ENCODE data around the gene B2M.
"Not testable (repeated sequence)": the region's sequence is repeated elsewhere in the genome, so short reads cannot be mapped to it uniquely, and the experiment has no call there.

B2M gene

DNA sequence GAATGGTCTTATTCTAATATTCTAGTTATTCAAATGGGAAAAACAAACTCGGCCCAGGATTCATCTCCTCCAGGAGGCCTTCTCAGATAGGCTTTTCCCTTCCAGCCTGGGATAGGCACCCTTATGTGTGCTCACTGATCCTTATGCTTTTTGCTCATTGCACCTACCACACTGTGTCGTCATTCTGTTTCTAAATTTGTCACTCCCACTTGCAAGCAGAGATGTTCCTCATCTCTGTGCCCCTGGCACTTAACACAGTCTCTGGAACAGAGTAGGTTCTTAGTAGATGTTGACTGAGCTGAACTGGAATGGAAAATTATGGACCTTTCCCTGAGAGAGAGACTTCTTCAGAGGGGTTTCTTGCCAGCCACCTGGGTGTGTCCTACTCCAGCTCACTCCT, 29.1 kb upstream of the B2M start:
- H3K4me3 ChIP-seq (ENCODE audit: low read depth, low read length) = no peak overlapping the region
- no peak for TF ChIP-seq CTCF (IDR thresholded peaks at IDR 0.05; ENCODE audit: low read depth, low read length, missing control alignments)
- in situ Hi-C loops (cut with HindIII; ENCODE audit: low sequenced_read_pairs) = no loop called here
- DNase-seq (ENCODE audit: low read depth) = no peak

- DNase-seq (ENCODE audit: low read depth); H3K4me3 ChIP-seq (ENCODE audit: low read depth, low read length); in situ Hi-C loops (cut with HindIII; ENCODE audit: low sequenced_read_pairs): not testable (repeated sequence)
Measured at GRCh38 chr15:44682809-44683682, 28.3 kb upstream of the B2M start.

DNA sequence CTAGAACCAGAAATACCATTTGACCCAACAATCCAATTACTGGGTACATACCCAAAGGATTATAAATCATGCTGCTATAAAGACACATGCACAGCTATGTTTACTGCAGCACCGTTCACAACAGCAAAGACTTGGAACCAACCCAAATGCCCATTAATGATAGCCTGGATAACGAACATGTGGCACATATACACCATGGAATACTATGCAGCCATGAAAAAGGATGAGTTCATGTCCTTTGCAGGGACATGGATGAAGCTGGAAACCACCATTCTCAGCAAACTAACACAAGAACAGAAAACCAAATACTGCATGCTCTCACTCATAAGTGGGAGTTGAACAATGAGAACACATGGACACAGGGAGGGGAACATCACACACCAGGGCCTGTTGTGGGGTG, 22.0 kb upstream of the B2M start:
- DNase-seq (ENCODE audit: low read depth); in situ Hi-C loops (cut with HindIII; ENCODE audit: low sequenced_read_pairs); H3K4me3 ChIP-seq (ENCODE audit: low read depth, low read length): not testable (repeated sequence)

DNA sequence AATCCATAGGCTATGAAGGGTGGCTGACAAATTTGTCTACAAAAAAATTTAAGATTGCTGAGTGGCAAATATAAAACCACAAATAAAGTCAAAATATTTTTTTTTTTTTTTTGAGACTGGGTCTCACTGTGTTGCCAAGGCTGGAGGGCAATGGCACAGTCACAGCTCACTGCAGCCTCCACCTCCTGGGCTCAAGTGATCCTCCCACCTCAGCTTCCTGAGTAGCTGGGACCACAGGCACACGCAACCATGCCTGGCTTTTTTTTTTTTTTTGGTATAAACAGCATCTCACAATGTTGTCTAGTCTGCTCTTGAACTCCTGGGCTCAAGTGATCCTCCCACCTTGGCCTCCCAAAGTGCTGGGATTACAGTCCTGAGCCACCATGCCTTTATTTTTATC, 21.1 kb upstream of the B2M start:
- H3K4me3 ChIP-seq (ENCODE audit: low read depth, low read length); DNase-seq (ENCODE audit: low read depth); in situ Hi-C loops (cut with HindIII; ENCODE audit: low sequenced_read_pairs): not testable (repeated sequence)

- no peak overlapping the region for H3K4me3 ChIP-seq (ENCODE audit: low read depth, low read length)
- TF ChIP-seq CTCF (IDR thresholded peaks at IDR 0.05; ENCODE audit: low read depth, low read length, missing control alignments) = no peak
- no peak for DNase-seq (ENCODE audit: low read depth)
- in situ Hi-C loops (cut with HindIII; ENCODE audit: low sequenced_read_pairs) = no loop called here
Measured at GRCh38 chr15:44692659-44693058, 18.7 kb upstream of the B2M start.

DNA sequence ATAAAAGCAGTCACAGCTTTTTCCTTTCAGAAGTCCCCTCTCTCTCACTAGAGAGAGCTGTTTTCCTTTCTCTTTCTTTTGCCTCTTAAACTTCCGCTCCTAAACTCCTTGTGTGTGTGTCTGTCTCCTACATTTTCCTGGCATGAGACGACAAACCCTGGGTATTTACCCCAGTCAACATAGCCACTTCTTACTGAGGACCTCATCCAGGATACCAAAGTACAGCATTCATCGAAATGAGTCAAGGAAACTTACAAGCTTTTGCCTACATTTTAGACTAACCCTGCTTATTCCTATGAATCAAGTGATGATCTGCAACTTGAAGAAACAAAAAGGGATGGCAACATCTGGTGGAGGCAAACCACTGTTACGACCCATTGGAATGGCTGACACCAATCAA, 16.9 kb upstream of the B2M start:
- in situ Hi-C loops (cut with HindIII; ENCODE audit: low sequenced_read_pairs) = no loop called here
- H3K4me3 ChIP-seq (ENCODE audit: low read depth, low read length) = no peak overlapping the region
- no peak for DNase-seq (ENCODE audit: low read depth)
- TF ChIP-seq CTCF (IDR thresholded peaks at IDR 0.05; ENCODE audit: low read depth, low read length, missing control alignments) = no peak

DNA sequence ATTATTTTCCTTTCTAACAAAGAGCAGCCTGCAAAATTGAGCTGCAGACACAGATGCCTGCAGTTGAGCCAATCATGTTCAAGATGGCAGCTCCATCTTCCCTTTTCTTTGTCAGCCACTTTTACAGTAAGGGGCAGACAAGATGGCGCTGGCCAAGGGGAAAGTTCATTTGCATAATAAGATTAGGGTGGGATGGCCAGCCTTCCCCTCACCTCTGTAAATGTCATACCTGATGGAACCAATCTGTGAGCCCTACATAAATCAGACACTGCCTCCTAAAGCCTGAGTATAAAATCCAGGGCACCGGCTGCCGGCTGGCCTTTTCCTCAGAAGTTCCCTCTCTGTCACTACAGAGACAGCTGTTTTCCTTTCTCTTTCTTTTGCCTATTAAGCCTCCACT, 16.0 kb upstream of the B2M start:
- DNase-seq (ENCODE audit: low read depth) = no peak
- H3K4me3 ChIP-seq (ENCODE audit: low read depth, low read length) = no peak overlapping the region
- no peak for TF ChIP-seq CTCF (IDR thresholded peaks at IDR 0.05; ENCODE audit: low read depth, low read length, missing control alignments)
- in situ Hi-C loops (cut with HindIII; ENCODE audit: low sequenced_read_pairs) = no loop called here

DNA sequence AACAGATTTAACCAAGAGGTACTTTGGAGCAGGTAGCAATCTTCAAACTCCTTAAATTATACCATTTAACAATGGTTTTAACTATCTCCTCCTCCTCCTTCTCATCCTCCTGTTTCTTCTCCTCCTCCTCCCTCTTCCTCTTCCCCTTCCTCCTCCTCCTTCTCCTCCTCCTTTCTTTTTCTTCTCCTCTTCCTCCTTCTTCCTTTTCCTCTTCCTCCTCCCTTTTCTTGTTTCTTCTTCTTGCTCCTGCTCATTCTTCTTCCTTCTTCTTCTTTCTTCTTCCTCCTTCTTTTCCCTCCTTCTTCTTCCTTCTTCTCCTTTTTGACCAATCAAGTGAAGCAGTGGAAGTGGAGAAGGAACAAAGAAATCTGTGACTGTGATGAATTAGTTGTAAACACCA, 14.3 kb upstream of the B2M start:
- no peak for TF ChIP-seq CTCF (IDR thresholded peaks at IDR 0.05; ENCODE audit: low read depth, low read length, missing control alignments)
- H3K4me3 ChIP-seq (ENCODE audit: low read depth, low read length) = no peak overlapping the region
- no peak for DNase-seq (ENCODE audit: low read depth)
- in situ Hi-C loops (cut with HindIII; ENCODE audit: low sequenced_read_pairs) = no loop called here
